A549 (cell line): ENCODE measurements around the gene ZBP1. TPM values are rescaled to one million over a fixed set of nuclear protein-coding genes. Genes with fewer than 3 reads are reported as not detected.
A peak's percentile ranks its signal among the peaks of the same experiment; 100 is the strongest.

Experiments used
- ATAC-seq, 2 experiments: fragments of 200-7000 bp in 1 of 2; fragments of >200 bp in 1 of 2; cut with Nextera tagmentation in 1 of 2; cut with Tn5 transposase in 1 of 2; 3 replicates each; pipeline versions ENCODE4 v1.8.0 to v1.9.1; 2018 to 2020; ENCODE audit warnings: mild to moderate bottlenecking in 1 of 2, moderate library complexity in 1 of 2
- CTCF ChIA-PET: fragments of 300-600 bp; sonication (Branson Sonifier 250); formaldehyde crosslinking; extraction: SDS; loops from one replicate; lab custom pipeline; 2021; ENCODE audit warnings: antibody characterized with exemption, inconsistent platforms; lab: Yijun Ruan, JAX
- POLR2A ChIA-PET: fragments of 350-600 bp; formaldehyde crosslinking; extraction: SDS; loops from one replicate; lab custom pipeline; 2021; ENCODE audit warnings: antibody characterized with exemption, inconsistent platforms; lab: Yijun Ruan, JAX
- DNase-seq, 2 experiments: peaks; one replicate each; pipeline versions ENCODE4 v3.0.0 to v3.0.0-alpha.2; 2011 to 2016; ENCODE audit warnings: low read depth in 1 of 2, low spot score in 1 of 2
- FAIRE-seq: peaks from 2 replicates; lab custom pipeline; 2011; peaks lifted over from hg19 to GRCh38; lab: Jason Lieb, UNC
- H3K27ac ChIP-seq, 2 experiments: fragments of >200 bp; sonication (Bioruptor Twin); formaldehyde crosslinking; 3 replicates each; pipeline ENCODE4 v1.5.1; 2016 to 2017
- H3K4me1 ChIP-seq: fragments of >200 bp; sonication (Bioruptor Twin); formaldehyde crosslinking; 3 replicates; pipeline ENCODE4 v1.6.1; 2016
- H3K4me2 ChIP-seq: fragments of >200 bp; sonication (Bioruptor Twin); formaldehyde crosslinking; 3 replicates; pipeline ENCODE4 v1.6.1; 2016
- H3K4me3 ChIP-seq: fragments of >200 bp; sonication (Bioruptor Twin); formaldehyde crosslinking; 3 replicates; pipeline ENCODE4 v1.5.1; 2016
- H3K9me3 ChIP-seq: fragments of >200 bp; sonication (Bioruptor Twin); formaldehyde crosslinking; 3 replicates; pipeline ENCODE4 v1.6.1; 2016
- CEBPB ChIP-seq, 2 experiments: fragments of >200 bp in 1 of 2; sonication (Bioruptor Twin) in 1 of 2; formaldehyde crosslinking in 1 of 2; IDR thresholded peaks; 2 replicates each; pipeline ENCODE4 v1.6.1; 2012 to 2016
- EHF ChIP-seq: fragments of 250-450 bp; sonication (Bioruptor Pico); IDR thresholded peaks from 2 replicates; pipeline ENCODE4 v1.5.0; 2020; ENCODE audit warnings: mild to moderate bottlenecking
- ELK1 ChIP-seq: fragments of 150-350 bp; IDR thresholded peaks from 2 replicates; pipeline ENCODE4 v1.6.1; 2014; ENCODE audit warnings: low read depth, mild to moderate bottlenecking, low read length
- EP300 ChIP-seq, 2 experiments: fragments of >200 bp; sonication (Bioruptor Twin); formaldehyde crosslinking; IDR thresholded peaks; 2 replicates in 1 of 2; 3 replicates in 1 of 2; pipeline ENCODE4 v1.6.1; 2016 to 2017
- FOSB ChIP-seq: fragments of 250-450 bp; sonication (Bioruptor Pico); IDR thresholded peaks from 2 replicates; pipeline ENCODE4 v1.5.0; 2020; ENCODE audit warnings: mild to moderate bottlenecking, moderate library complexity
- FOSL2 ChIP-seq, 2 experiments: fragments of 450-650 bp in 1 of 2; fragments of >200 bp in 1 of 2; sonication (Bioruptor Twin) in 1 of 2; formaldehyde crosslinking; IDR thresholded peaks; 2 replicates each; pipeline versions ENCODE4 v1.5.0 to v1.6.1; 2016 to 2020; ENCODE audit warnings: mild to moderate bottlenecking in 1 of 2, moderate library complexity in 1 of 2
- HDAC2 ChIP-seq: fragments of 200-600 bp; sonication (generic); IDR thresholded peaks from 2 replicates; pipeline ENCODE4 v1.6.1; 2016
- HES2 ChIP-seq: fragments of >200 bp; sonication (Bioruptor Twin); formaldehyde crosslinking; IDR thresholded peaks from 2 replicates; pipeline ENCODE4 v1.6.1; 2016
- MAX ChIP-seq: IDR thresholded peaks from 2 replicates; pipeline ENCODE4 v1.6.1; 2012
- MAZ ChIP-seq: fragments of 150-350 bp; IDR thresholded peaks from 2 replicates; pipeline ENCODE4 v1.6.1; 2014; ENCODE audit warnings: antibody characterized with exemption, low read depth, low read length, borderline replicate concordance
- MYC ChIP-seq: IDR thresholded peaks from 2 replicates; pipeline ENCODE4 v1.6.1; 2012; ENCODE audit warnings: mild to moderate bottlenecking, inconsistent platforms, low read length, improper control_type of control experiment, borderline replicate concordance
- PBX3 ChIP-seq: IDR thresholded peaks from 2 replicates; pipeline ENCODE4 v1.6.1; 2012
- PHF8 ChIP-seq: fragments of 200-600 bp; sonication (generic); IDR thresholded peaks from 2 replicates; pipeline ENCODE4 v1.6.1; 2016; ENCODE audit warnings: low read depth, mild to moderate bottlenecking, antibody characterized with exemption, moderate library complexity, borderline replicate concordance
- RAD21 ChIP-seq, 2 experiments: fragments of >200 bp in 1 of 2; sonication (Bioruptor Twin) in 1 of 2; formaldehyde crosslinking in 1 of 2; IDR thresholded peaks in 1 of 2; conservative IDR thresholded peaks in 1 of 2; 2 replicates in 1 of 2; 3 replicates in 1 of 2; pipeline ENCODE4 v1.6.1; 2012 to 2018; ENCODE audit warnings: inconsistent platforms in 1 of 2
- RCOR1 ChIP-seq: fragments of 150-350 bp; IDR thresholded peaks from 2 replicates; pipeline ENCODE4 v1.6.1; 2014; ENCODE audit warnings: antibody characterized with exemption, low read length, low read depth
- REST ChIP-seq: fragments of 200-600 bp; sonication (generic); IDR thresholded peaks from 2 replicates; pipeline ENCODE4 v1.6.1; 2016; ENCODE audit warnings: antibody characterized with exemption, mild to moderate bottlenecking, moderate library complexity
- RFX5 ChIP-seq: fragments of 450-650 bp; IDR thresholded peaks from 2 replicates; pipeline ENCODE4 v1.7.1; 2014; ENCODE audit warnings: antibody characterized with exemption, mild to moderate bottlenecking, moderate library complexity
- SMC3 ChIP-seq: fragments of >200 bp; sonication (Bioruptor Twin); formaldehyde crosslinking; IDR thresholded peaks from 3 replicates; pipeline ENCODE4 v1.6.1; 2018; ENCODE audit warnings: inconsistent platforms
- TFCP2L1 ChIP-seq: fragments of 250-450 bp; sonication (Bioruptor Pico); IDR thresholded peaks from 2 replicates; pipeline ENCODE4 v1.5.0; 2021; ENCODE audit warnings: mild to moderate bottlenecking
- TP53 ChIP-seq: fragments of 250-450 bp; sonication (Bioruptor Pico); IDR thresholded peaks from 2 replicates; pipeline ENCODE4 v1.5.0; 2021; ENCODE audit warnings: mild to moderate bottlenecking, moderate library complexity
- ZFP36 ChIP-seq: fragments of 450-650 bp; IDR thresholded peaks from 2 replicates; pipeline ENCODE4 v1.6.1; 2014; ENCODE audit warnings: borderline replicate concordance; ENCODE audit not compliant: partially characterized antibody
- WGBS: methylation state at CpG from one replicate; pipeline ENCODE4 v1.1.6; 2017; ENCODE audit errors: missing lambda C conversion rate; 5-methylcytosine and 5-hydroxymethylcytosine counted together
- polyA plus RNA-seq, 4 experiments: library from polyadenylated mRNA; depleted of rRNA in 3 of 4; stranded (reverse); fragments of >200 nt; fragmentation: RNase III in 1 of 4; extraction: RNeasy Plus Mini Kit Qiagen cat#74134 plus additional on column Dnase treatment in 1 of 4; gene quantifications; 2 replicates in 3 of 4; 3 replicates in 1 of 4; pipeline ENCODE4 v1.2.3, GENCODE V29; 2011 to 2017

Gene ZBP1
- polyA plus RNA-seq, 2 of the 4 experiments (the other 2 are of a cell fraction) = 0.05 TPM; not detected in 1

GRCh38 chr20:57621421-57622200 lies 1.4 kb upstream of the ZBP1 start (continued):
- TF ChIP-seq REST = no peak
- TF ChIP-seq MAX = no peak
- no peak for TF ChIP-seq RFX5

GRCh38 chr20:57620999-57621398 lies 773 bp upstream of the ZBP1 start:
- DNase-seq = no peak
- TF ChIP-seq PBX3 = no peak
- TF ChIP-seq RAD21 (conservative IDR thresholded peaks at IDR 0.05 in 1 of 2, IDR thresholded peaks at IDR 0.05 in 1 of 2) = no peak
- no peak for TF ChIP-seq PHF8
- no peak for TF ChIP-seq CEBPB (IDR thresholded peaks at IDR 0.05)
- TF ChIP-seq ZFP36 = no peak
- no peak for TF ChIP-seq FOSB (CRISPR knock-in tag)
- no peak for TF ChIP-seq EHF (CRISPR knock-in tag)
- TF ChIP-seq RCOR1 = no peak
- no peak for TF ChIP-seq FOSL2 (IDR thresholded peaks at IDR 0.05)
- no peak for TF ChIP-seq FOSL2 (CRISPR knock-in tag; IDR thresholded peaks at IDR 0.05)
- TF ChIP-seq TP53 (CRISPR knock-in tag) = no peak
- TF ChIP-seq HES2 = no peak
- TF ChIP-seq SMC3 = no peak
- no peak for TF ChIP-seq ELK1
- TF ChIP-seq EP300 (IDR thresholded peaks at IDR 0.05) = no peak
- TF ChIP-seq MYC = no peak
- TF ChIP-seq MAZ = no peak
- TF ChIP-seq HDAC2 = no peak
- TF ChIP-seq TFCP2L1 (CRISPR knock-in tag) = no peak
- H3K4me2 ChIP-seq = no peak overlapping the region
- 88% methylated on average over 11 of the region's 11 CpGs for WGBS
- no peak for FAIRE-seq
- CTCF ChIA-PET = interaction anchor here (0.7 to 8.7 kb wide), 11 partner anchors 9 to 1835 kb away, joined by 3 to 109 read pairs (median 8); no protein-coding TSS in a partner anchor
- H3K27ac ChIP-seq = peak overlapping the region in 1 of 2 experiments; percentile 45; a peak in 1 of 6 replicates
- H3K4me1 ChIP-seq = peaks cover 28% of the 10 kb centered on the region
- no peak for ATAC-seq
- POLR2A ChIA-PET = no interaction called here
- no peak overlapping the region for H3K4me3 ChIP-seq
- H3K9me3 ChIP-seq = peaks cover 5% of the 10 kb centered on the region; the same call in 2 of the 3 replicates
